ENCODE data around the gene LAMB3. TPM values are rescaled to one million over a fixed set of nuclear protein-coding genes. Genes with fewer than 3 reads are reported as not detected.

Gene LAMB3
- polyA plus RNA-seq, 3 donors, result 3.3 to 36.4 (median 5.3) TPM

- 80 to 93% (median 82%) methylated on average over 14 to 15 of the region's 15 CpGs for WGBS, 3 donors
- H3K27ac ChIP-seq (ENCODE audit: low read depth, low read length), result no peak overlapping the region
Observed at GRCh38 chr1:209624558-209625549, 27.4 kb downstream of the LAMB3 start.

GRCh38 chr1:209622841-209623829 lies 29.1 kb downstream of the LAMB3 start:
- WGBS, 3 donors, result 90 to 92% (median 91%) methylated on average over 23 to 24 of the region's 24 CpGs
- H3K27ac ChIP-seq (ENCODE audit: low read depth, low read length), result no peak overlapping the region

GRCh38 chr1:209621741-209622655 lies 30.2 kb downstream of the LAMB3 start:
- H3K27ac ChIP-seq (ENCODE audit: low read depth, low read length), result no peak overlapping the region
- WGBS, 3 donors, result 73 to 82% (median 75%) methylated on average over 11 of the region's 11 CpGs

GRCh38 chr1:209621286-209621685 lies 30.9 kb downstream of the LAMB3 start:
- WGBS, 3 donors, result 32 to 59% (median 48%) methylated on average over 4 of the region's 4 CpGs
- H3K27ac ChIP-seq (ENCODE audit: low read depth, low read length), result no peak overlapping the region

GRCh38 chr1:209620487-209620884 lies 31.7 kb downstream of the LAMB3 start:
- 80 to 89% (median 83%) methylated on average over 3 of the region's 3 CpGs for WGBS, 3 donors
- no peak overlapping the region for H3K27ac ChIP-seq (ENCODE audit: low read depth, low read length)

- 90 to 91% (median 90%) methylated on average over 7 of the region's 7 CpGs for WGBS, 3 donors
- H3K27ac ChIP-seq (ENCODE audit: low read depth, low read length), result no peak overlapping the region
Observed at GRCh38 chr1:209619696-209620486, 32.3 kb downstream of the LAMB3 start.

GRCh38 chr1:209618756-209619420 lies 33.3 kb downstream of the LAMB3 start:
- H3K27ac ChIP-seq (ENCODE audit: low read depth, low read length), result no peak overlapping the region
- WGBS, 3 donors, result 65 to 73% (median 70%) methylated on average over 6 of the region's 6 CpGs

GRCh38 chr1:209618291-209618690 lies 33.9 kb downstream of the LAMB3 start:
- H3K27ac ChIP-seq (ENCODE audit: low read depth, low read length), result no peak overlapping the region

GRCh38 chr1:209617755-209618154 lies 34.5 kb downstream of the LAMB3 start:
- 93 to 98% (median 95%) methylated on average over 6 of the region's 6 CpGs for WGBS, 3 donors

More at GRCh38 chr1:209618291-209618690, 33.9 kb downstream of the LAMB3 start:
- WGBS, 3 donors, result 84 to 94% (median 88%) methylated on average over 11 of the region's 11 CpGs

GRCh38 chr1:209617047-209617673 lies 35.1 kb downstream of the LAMB3 start:
- no peak overlapping the region for H3K27ac ChIP-seq (ENCODE audit: low read depth, low read length)

More at GRCh38 chr1:209617755-209618154, 34.5 kb downstream of the LAMB3 start:
- H3K27ac ChIP-seq (ENCODE audit: low read depth, low read length), result no peak overlapping the region

GRCh38 chr1:209616366-209617046 lies 35.7 kb downstream of the LAMB3 start:
- H3K27ac ChIP-seq (ENCODE audit: low read depth, low read length), result no peak overlapping the region
- WGBS, 3 donors, result 95 to 98% (median 97%) methylated on average over 5 of the region's 5 CpGs

More at GRCh38 chr1:209617047-209617673, 35.1 kb downstream of the LAMB3 start:
- WGBS, 3 donors, result 93 to 96% (median 93%) methylated on average over 10 of the region's 10 CpGs

- no peak overlapping the region for H3K27ac ChIP-seq (ENCODE audit: low read depth, low read length)
- WGBS, 3 donors, result 95 to 98% (median 97%) methylated on average over 5 of the region's 5 CpGs
Observed at GRCh38 chr1:209614906-209615305, 37.3 kb downstream of the LAMB3 start.

GRCh38 chr1:209614151-209614420 lies 38.1 kb downstream of the LAMB3 start:
- WGBS, 3 donors, result 85 to 89% (median 89%) methylated on average over 5 of the region's 5 CpGs
- H3K27ac ChIP-seq (ENCODE audit: low read depth, low read length), result no peak overlapping the region

- WGBS, 3 donors, result 69 to 72% (median 69%) methylated on average over 4 of the region's 4 CpGs
- no peak overlapping the region for H3K27ac ChIP-seq (ENCODE audit: low read depth, low read length)
Observed at GRCh38 chr1:209613400-209614150, 38.6 kb downstream of the LAMB3 start.

All from adipose tissue (tissue), 3 donors.